Heart right ventricle (tissue), 16 donors: Measurements from ENCODE around the gene RPLP2. TPM values are rescaled to one million over a fixed set of nuclear protein-coding genes. Genes with fewer than 3 reads are reported as not detected.

ENCODE experiments used
- ATAC-seq, 8 donors: fragments of 200-7000 bp; cut with Tn5 transposase; one replicate each; pipeline ENCODE4 v1.9.1; 2020; ENCODE audit warnings: mild to moderate bottlenecking in 8 of 8, moderate library complexity in 8 of 8, moderate number of reproducible peaks in 1 of 8
- DNase-seq, 2 donors: peaks; one replicate each; pipeline ENCODE4 v3.0.0-alpha.2; 2020
- H3K27ac ChIP-seq, 10 donors: fragments of 200-600 bp; sonication (generic) in 2 of 10; one replicate each; pipeline versions ENCODE4 v1.5.0 to v1.8.0; 2020 to 2022; ENCODE audit warnings: mild to moderate bottlenecking in 3 of 10
- H3K27me3 ChIP-seq, 7 donors: fragments of 200-600 bp; one replicate each; pipeline ENCODE4 v1.8.0; 2021 to 2022; ENCODE audit warnings: mild to moderate bottlenecking in 2 of 7
- H3K36me3 ChIP-seq, 9 donors: fragments of 200-600 bp; sonication (generic) in 1 of 9; one replicate each; pipeline versions ENCODE4 v1.5.0 to v1.8.0; 2020 to 2022; ENCODE audit warnings: mild to moderate bottlenecking in 2 of 9
- H3K4me1 ChIP-seq, 9 donors: fragments of 200-600 bp; sonication (generic) in 1 of 9; one replicate each; pipeline versions ENCODE4 v1.5.0 to v1.8.0; 2020 to 2022; ENCODE audit warnings: mild to moderate bottlenecking in 4 of 9
- H3K4me3 ChIP-seq, 10 donors: fragments of 200-600 bp; sonication (generic) in 2 of 10; one replicate each; pipeline versions ENCODE4 v1.5.0 to v1.8.0; 2020 to 2022; ENCODE audit warnings: mild to moderate bottlenecking in 7 of 10, moderate library complexity in 2 of 10
- H3K9me3 ChIP-seq, 11 donors: fragments of 200-600 bp in 10 of 11; sonication (generic) in 2 of 11; one replicate each; pipeline versions ENCODE4 v1.5.0 to v1.8.0; 2013 to 2022; ENCODE audit warnings: mild to moderate bottlenecking in 2 of 11, control low read depth in 1 of 11, moderate library complexity in 1 of 11
- WGBS, 2 donors: extraction: QIAGEN DNeasy Blood & Tissue Kit; methylation state at CpG; one replicate each; pipeline ENCODE4 v1.1.7; 2013; ENCODE audit warnings: inconsistent platforms in 1 of 2; 5-methylcytosine and 5-hydroxymethylcytosine counted together
- intact Hi-C, 10 donors: fragments of 100-400 bp; cut with DNase I; formaldehyde crosslinking; loops; one replicate each; pipeline versions ENCODE4 v1.11.1 to v1.14.2; 2022
- polyA plus RNA-seq, 2 donors: library from polyadenylated mRNA; stranded (reverse); fragments of 200-250 nt; gene quantifications; one replicate each; pipeline ENCODE4 v1.2.3, GENCODE V29; 2013
- total RNA-seq, 10 donors: library from RNA; stranded (reverse); fragmentation: NEBNext Ultra II Directional in 3 of 10; extraction: Animal tissue kit (Norgen Biotek cat#: 25700) in 3 of 10; gene quantifications; one replicate each; pipeline versions ENCODE4 v1.2.1 to v1.2.4, GENCODE V29; 2021 to 2023
- TF ChIP-seq, protein P1 (sequence below), 9 donors: fragments of 200-600 bp; sonication (generic) in 2 of 9; IDR thresholded peaks; one replicate each; pipeline versions ENCODE4 v1.5.0 to v1.8.0; 2021 to 2022; ENCODE audit warnings: antibody characterized with exemption in 9 of 9, mild to moderate bottlenecking in 5 of 9, moderate library complexity in 1 of 9
- donor health status: Arrhythmogenic right ventricular cardiomyopathy.
- donor health status: ischemic (EF 13 %, LVEDD 7.1; RV severe dilation, severe dysfunction).
- donor health status: healthy with polysubstance abuse.
- donor health status: DM: no; HTN: yes; CAD: no.
- donor health status: DM: no; HTN: no; CAD: no.
- donor health status: ischemic (EF 25% LVEDD 6.9; RV normal size, moderate dysfunction).
- donor health status: ischemic (EF 25% LVEDD 5.7; RV mildly dilated, moderate dysfunction).
- donor health status: healthy.
- donor health status: DM: yes; HTN: yes; CAD: no.
- donor health status: Ischemic cardiomyopathy.
- donor health status: ischemic (EF 35%, LVEDD 5.7; RV mildly dilated, moderate dysfunction).
- donor health status: nonischemic (EF 11% LVEDD 7.7; RV severe dilation, severe dysfunction).
- donor health status: DM: yes; HTN: yes; CAD: no.
- donor health status: PGD.
- donor health status: ischemic (EF 29% LVEDD 5.4; RV normal size, mild dysfunction).
- donor health status: nonischemic (EF 23%, LVEDD 6.1; RV moderate dilation, normal function).

The RPLP2 gene
- total and polyA plus RNA-seq, 12 donors = 765 to 1,699 (median 918) TPM

DNA sequence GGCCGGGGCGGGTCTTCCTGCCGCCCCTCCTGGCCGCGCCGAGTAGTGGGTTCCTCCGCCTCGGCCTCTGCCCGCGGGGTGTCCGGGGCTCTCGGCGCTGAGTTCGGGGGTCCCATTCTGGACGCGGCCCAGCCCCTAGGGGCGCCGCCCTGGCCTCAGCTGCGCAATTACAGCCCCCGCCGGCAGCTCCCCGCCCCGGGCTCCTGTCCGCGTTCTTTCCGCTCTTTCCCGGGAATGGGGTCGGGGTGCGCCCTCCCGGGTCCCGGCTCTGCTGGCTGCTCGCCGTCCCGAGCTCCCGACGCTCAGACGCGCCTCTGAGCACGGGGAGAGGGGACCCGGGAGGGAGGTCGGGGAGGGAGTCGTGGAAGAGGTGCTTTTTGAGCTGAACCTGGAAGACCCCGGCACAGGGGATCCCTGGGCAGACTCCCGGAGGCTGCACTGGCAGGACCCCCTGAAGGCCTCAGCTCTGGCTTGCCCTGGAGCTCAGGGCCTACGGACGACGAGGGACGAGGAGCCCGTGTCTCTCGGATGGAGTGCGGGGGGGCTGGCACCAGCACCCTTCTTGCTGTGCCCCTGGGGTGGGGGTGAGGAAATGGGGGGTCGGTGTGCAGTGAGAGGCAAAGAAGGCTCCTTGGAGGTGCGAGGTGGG lies 33.4 kb downstream of the RPLP2 start:
- Histone ChIP-seq H3K27ac (peak overlapping the region; percentile 94 to 100 (median 97)), H3K27me3 (peaks cover 0 to 6% (median 0%) of the 10 kb centered on the region in 7 donors), H3K36me3 (peaks cover 0 to 34% (median 24%) of the 10 kb centered on the region in 9 donors), H3K4me3 (peak overlapping the region; percentile 71 to 100 (median 96)), H3K9me3 (no peaks in the 10 kb centered on the region), H3K4me1 (peaks cover 35 to 86% (median 71%) of the 10 kb centered on the region in 9 donors)
- intact Hi-C loops = loop anchor here in 4 of 10 donors (2.0 to 5.0 kb wide), 2 partner anchors 34 to 36 kb away; partner anchors contain the start of genes RPLP2 (in 4 of the 4) and PIDD1 (in 3 of the 4)
- WGBS, 2 donors = 1 to 3% methylated on average over 39 to 51 of the region's 53 CpGs
- DNase-seq (peak in 1 of 2 donors; percentile 50), ATAC-seq (peak in 1 of 8 donors; percentile 1)
- TF ChIP-seq, protein P1, sequence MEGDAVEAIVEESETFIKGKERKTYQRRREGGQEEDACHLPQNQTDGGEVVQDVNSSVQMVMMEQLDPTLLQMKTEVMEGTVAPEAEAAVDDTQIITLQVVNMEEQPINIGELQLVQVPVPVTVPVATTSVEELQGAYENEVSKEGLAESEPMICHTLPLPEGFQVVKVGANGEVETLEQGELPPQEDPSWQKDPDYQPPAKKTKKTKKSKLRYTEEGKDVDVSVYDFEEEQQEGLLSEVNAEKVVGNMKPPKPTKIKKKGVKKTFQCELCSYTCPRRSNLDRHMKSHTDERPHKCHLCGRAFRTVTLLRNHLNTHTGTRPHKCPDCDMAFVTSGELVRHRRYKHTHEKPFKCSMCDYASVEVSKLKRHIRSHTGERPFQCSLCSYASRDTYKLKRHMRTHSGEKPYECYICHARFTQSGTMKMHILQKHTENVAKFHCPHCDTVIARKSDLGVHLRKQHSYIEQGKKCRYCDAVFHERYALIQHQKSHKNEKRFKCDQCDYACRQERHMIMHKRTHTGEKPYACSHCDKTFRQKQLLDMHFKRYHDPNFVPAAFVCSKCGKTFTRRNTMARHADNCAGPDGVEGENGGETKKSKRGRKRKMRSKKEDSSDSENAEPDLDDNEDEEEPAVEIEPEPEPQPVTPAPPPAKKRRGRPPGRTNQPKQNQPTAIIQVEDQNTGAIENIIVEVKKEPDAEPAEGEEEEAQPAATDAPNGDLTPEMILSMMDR (IDR thresholded peaks at IDR 0.05) = peak in 1 of 9 donors; percentile 33

DNA sequence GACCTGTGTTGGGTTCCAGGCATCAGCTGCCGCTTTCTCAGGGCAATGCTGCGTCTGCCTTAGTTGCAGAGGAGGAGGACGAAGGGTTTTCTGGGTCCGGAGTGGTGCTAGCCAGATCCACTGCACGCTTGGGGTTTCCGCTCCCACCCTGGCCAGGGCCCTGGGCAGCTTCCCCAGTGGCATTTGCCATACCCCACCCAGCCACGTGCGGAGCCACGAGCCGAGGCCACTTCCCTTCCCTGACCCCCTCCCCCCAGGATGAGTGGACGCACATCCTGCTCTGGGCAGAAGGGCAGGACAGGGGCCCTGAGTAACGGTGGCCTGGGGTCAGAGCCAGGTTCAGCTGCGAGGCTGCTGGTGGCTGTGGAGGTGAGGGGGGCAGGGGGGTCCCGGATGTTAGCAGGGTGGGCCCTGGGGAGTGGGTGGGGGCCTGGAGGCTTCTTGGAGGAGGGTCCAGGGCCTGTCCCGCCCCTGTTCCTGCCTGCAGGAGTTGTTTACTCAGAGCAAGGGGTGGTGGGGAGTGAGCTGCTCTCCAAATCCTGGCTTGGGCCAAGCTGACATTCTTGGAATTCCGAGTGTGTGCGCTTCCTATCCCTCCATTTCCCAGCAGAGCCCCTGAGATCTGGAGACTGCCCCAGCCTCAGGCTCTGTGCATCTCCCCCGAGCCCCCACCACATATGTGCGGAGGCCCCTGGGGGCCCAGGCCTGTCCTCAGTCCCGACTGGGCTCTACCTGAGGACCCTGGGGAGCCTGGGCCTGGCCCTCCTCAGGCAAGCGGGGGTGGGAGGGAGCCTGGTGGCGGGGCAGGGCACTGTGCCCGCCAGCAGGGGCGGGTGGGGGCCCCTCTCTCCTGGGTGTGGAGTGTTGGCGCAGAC lies 34.3 kb downstream of the RPLP2 start:
- ATAC-seq (peak; percentile 41 to 75 (median 62)), DNase-seq (peak; percentile 88 to 95)
- Histone ChIP-seq H3K27ac (peak overlapping the region; percentile 94 to 100 (median 97)), H3K36me3 (peaks cover 0 to 25% (median 17%) of the 10 kb centered on the region in 9 donors), H3K4me1 (peaks cover 43 to 86% (median 76%) of the 10 kb centered on the region in 9 donors), H3K27me3 (peaks cover 0 to 15% (median 0%) of the 10 kb centered on the region in 7 donors), H3K9me3 (no peaks in the 10 kb centered on the region), H3K4me3 (peak overlapping the region; percentile 71 to 100 (median 96))
- WGBS, 2 donors = 0 to 4% methylated on average over 25 of the region's 25 CpGs
- TF ChIP-seq, protein P1 (IDR thresholded peaks at IDR 0.05) = no peak
- intact Hi-C loops = loop anchor here in 4 of 10 donors (2.0 to 5.0 kb wide), 3 partner anchors 35 to 207 kb away; partner anchors contain the start of genes RPLP2 (in 4 of the 4) and PIDD1 (in 3 of the 4)

DNA sequence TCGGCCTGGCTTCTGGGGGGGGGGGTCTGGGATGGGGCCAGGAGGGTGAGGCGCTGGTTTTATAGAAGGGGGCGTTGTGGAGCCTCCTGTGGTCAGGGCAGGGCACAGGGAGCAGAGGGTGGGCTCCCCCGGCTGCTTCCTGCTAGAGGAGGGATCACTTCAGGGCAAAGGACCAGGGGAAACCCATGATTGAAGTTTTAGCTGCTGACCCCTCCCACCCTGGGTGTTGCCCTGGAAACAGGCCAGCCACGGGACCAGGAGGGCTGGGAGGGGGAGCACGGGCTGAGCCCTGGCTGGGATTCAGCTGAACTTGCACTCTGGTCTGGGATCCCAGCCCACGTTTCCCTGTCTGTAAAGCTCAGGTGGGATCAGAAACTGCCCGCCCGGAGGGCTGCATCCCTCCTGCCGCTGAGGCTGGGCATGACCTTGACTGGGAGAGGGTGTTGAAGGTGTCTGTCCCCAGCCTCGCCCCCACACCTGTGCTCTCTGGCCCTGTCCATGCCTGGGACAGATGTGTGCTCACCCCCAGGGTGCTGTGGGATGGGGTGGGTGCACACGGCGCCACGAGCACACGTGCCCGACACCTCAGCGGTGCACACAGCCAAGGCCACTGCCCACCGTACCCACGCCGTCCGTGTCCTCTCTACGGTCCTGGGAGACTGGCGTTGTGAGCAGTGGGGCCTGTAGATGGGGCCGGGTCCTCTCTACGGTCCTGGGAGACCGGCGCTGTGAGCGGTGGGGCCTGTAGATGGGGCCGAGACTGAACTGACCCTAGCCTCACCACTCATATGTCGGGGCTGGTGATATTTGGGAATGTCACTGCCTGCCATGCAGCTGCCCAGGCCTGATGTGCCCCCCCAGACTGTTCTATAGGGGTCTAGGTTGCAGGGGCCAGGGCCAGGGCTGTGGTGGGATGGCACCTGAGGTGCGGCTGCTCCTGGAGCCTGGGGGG lies 35.2 kb downstream of the RPLP2 start:
- no peaks in the 10 kb centered on the region for H3K9me3 ChIP-seq
- TF ChIP-seq, protein P1 (IDR thresholded peaks at IDR 0.05) = peak in 4 of 9 donors; percentile 13 to 46 (median 30)
- peaks cover 40 to 81% (median 75%) of the 10 kb centered on the region in 9 donors for H3K4me1 ChIP-seq
- intact Hi-C loops = loop anchor here in 6 of 10 donors (2.0 to 5.0 kb wide), 6 partner anchors 38 to 207 kb away; partner anchors contain the start of genes PIDD1 (in 3 of the 6), RPLP2 (in 3 of the 6), AP2A2 (in 1 of the 6) and CHID1 (in 1 of the 6)
- peaks cover 0 to 21% (median 0%) of the 10 kb centered on the region in 7 donors for H3K27me3 ChIP-seq
- ATAC-seq = peak; percentile 38 to 77 (median 64)
- H3K4me3 ChIP-seq = peak overlapping the region in 9 of 10 donors; percentile 71 to 100 (median 96)
- peak overlapping the region; percentile 94 to 100 (median 97) for H3K27ac ChIP-seq
- peaks cover 0 to 16% (median 8%) of the 10 kb centered on the region in 9 donors for H3K36me3 ChIP-seq
- DNase-seq = peak; percentile 91 to 96
- 20 to 21% methylated on average over 31 of the region's 31 CpGs for WGBS, 2 donors
